Measurements from ENCODE around the gene ALG8.
A peak's percentile ranks its signal among the peaks of the same experiment; 100 is the strongest.

The ALG8 gene

DNA sequence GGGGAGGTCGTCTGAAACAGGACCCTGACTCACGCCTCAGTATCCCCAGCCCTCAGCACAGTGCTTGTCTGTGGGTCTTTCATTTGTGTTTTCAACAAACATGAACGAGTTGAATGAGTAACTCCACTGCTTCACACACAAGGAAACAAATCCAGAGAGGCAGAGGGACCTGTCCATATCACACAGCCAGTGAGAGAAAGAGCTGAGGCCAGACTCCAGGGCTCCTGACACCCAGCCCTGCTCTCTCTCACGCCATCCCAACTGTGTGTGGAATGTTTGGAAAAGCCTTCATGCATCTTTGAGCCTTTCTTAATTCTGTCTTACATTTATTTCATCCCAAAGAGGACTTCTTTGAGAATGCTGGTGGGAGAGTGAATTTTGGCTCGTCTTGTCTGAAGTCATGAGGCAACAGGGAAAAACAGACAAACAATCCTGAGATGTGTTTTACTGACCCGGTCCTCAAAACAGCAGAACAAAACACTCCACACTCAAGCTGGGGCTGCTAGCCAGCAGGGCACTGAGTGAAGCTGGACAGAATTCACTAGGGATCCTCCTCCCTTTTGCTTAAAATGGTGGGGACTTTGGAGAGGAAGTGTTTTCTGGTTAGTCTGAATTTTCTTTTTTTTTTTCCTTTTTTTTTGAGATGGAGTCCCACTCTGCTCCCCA, 19.7 kb upstream of the ALG8 start:
- DNase-seq = no peak

DNA sequence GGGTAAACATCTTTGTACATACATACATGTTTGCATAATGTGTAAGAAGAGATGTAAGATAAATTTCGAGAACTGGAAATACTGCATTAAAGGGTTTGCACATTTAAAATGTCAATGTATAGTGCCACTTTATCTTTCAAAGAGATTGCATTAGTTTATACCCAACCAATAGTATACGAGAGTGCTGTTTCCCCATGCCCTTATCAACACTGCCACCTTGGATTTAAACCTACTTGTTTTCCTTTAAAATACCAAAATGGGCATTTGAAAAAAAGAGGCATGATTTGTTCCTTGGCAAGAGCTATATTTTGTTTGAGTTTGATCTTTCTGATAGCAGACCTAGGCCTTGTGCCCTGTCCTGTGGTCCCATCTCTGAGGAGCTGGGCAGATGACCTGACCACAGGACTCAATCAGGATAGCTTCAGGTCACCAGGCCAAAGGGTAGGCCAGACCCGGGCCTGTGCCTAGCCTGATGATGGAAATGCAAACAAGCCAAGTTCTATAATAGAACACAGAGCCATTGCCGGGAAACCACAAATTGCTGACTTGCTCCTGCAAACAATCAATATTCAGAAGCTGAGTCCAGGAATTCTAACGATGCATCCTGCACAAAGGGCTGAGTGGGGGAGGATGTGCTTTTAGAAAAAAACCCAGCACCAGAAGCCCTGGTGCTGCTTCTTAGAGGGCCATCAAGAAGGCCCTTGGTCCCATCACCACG, 16.9 kb upstream of the ALG8 start:
- DNase-seq = no peak

DNA sequence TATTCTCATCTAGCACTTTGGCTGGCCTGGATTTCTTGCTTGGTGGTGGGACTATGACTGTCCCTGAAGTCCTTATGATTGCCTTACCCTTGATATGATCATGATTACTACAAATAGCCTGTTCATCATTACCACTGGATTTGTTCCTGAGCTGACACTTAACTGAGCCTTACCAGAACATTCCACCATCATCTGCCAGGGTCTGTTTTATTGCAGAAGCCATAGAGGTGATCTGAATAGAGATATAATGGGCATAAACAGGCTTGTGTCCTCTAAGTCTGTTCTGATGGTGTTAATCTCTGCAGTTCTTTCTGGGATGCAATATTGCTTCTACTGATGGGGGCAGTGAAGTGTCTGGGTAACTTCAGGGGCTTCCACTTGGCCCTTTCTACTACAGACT, 12.4 kb upstream of the ALG8 start:
- no peak for DNase-seq

DNA sequence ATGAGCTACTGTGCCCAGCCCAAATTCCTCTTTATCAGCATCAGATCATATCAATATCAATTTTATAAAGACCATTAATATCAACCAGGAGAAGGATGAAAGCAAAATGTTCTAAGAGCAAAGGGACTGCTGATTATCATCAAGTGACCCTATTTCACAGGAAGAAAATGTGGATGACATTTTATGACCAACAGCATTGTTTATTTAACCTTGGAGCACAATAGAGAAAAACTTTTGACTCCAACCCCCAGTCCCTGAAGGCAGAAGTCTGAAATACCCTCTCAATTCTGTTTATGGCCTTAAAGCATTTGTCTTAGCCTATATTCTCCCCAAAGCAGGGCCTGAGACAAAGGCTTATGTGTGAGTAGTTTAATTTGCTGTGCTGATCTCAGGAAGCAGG, 11.3 kb upstream of the ALG8 start:
- DNase-seq = no peak

DNA sequence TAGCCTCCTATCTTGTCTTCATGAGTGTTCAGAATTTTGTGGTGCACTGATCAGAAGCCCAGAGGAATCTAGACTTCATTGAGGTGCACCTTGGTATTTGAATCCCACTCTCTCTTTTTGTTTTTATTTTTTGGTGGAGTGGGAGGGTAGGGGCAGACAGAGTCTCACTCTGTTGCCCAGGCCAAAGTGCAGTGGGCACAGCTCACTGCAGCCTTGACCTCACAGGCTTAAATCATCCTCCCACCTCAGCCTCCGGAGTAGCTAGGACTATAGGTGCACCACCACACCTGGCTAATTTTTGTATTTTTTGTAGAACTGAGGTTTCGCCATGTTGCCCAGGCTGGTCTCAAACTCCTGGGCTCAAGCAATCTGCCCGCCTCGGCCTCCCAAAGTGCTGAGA, 10.9 kb upstream of the ALG8 start:
- no peak for DNase-seq

DNA sequence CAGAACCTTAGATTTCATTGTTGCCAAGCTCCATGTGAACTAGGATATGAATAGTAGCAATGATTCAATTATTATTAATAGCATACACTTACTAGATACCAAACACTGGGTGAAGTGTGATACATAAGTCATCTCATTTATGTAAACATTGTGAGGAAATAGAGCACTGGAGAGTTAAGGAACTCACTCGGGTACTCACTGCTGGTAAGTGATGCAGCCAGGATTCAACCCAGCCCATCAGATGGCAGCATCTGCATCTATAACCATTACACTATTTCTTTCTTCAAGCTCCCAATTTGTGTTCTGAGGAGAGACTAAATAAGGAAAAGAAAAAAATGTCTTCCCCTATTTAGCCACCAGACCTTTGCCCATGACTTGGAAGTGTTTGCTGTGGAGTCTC, 10.2 kb upstream of the ALG8 start:
- DNase-seq = no peak

DNA sequence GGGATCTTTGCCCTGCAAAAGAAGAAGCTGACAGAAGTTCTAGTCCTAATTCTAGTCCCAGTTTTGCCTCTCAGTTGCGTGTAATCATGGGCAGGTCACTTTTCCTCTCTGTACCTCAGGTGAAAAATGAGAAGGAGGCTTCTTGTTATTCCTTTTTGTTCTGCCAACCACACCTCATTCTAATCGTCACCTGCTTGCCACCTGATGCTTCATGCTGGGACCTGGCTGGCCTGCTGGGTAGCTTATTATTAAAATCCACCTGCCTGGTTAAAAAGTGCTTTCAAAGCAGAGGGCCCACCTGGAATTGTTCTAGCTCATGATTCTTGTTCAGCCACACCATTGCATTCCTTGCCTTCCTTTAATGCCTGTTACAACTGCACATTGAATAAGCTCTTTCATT, 8.4 kb upstream of the ALG8 start:
- DNase-seq = peak; percentile 20

DNA sequence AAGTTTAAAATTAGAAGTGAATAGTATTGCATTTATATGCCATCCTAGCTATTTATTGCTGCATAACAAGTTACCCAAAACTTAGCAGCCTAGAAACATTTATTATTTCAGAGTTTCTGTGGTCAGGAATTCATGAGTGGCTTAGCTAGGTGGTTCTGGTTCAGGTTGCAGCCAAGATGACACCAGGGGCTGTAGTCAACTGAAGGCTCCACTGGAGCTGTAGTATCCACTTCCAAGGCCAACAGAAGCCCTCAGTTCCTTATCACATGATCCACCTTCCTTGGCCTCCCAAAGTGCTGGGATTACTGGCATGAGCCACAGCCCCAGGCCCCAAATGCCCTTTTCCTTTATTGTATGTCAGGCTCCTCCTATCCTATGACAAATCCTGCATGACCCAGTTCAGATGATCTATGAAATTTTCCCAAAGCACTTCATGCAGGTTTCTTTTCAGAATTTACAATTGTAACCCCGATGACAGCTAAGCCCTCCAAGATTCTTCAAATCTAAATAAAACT, 6.1 kb upstream of the ALG8 start:
- no peak for DNase-seq

DNA sequence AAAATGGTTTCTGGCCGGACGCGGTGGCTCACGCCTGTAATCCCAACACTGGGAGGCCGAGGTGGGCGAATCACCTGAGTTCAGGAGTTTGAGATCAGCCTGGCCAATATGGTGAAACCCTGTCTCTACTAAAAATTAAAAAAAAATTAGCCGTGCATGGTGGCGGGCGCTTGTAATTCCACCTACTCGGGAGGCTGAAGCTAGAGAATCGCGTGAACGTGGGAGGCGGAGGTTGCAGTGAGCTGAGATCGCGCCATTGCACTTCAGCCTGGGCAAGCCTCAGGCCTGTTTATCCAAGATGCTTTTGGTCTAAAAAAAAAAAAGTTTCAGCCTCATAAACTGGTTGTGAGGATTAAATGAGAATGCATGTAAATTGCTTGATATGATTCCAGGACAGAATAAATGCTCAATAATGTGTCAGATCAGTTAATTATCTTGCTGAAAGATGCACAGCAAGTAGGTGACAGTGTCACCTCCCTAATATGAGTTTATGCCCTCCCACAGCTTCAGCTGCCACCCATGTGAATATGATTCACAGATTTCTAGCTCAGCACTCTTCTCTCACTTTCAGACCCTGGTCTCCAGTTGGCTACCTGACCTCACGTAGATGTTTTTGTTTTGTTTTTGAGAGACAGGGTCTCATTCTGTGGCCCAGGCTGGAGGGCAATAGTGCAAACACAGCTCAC, 1.1 kb upstream of the ALG8 start:
- DNase-seq = no peak

DNA sequence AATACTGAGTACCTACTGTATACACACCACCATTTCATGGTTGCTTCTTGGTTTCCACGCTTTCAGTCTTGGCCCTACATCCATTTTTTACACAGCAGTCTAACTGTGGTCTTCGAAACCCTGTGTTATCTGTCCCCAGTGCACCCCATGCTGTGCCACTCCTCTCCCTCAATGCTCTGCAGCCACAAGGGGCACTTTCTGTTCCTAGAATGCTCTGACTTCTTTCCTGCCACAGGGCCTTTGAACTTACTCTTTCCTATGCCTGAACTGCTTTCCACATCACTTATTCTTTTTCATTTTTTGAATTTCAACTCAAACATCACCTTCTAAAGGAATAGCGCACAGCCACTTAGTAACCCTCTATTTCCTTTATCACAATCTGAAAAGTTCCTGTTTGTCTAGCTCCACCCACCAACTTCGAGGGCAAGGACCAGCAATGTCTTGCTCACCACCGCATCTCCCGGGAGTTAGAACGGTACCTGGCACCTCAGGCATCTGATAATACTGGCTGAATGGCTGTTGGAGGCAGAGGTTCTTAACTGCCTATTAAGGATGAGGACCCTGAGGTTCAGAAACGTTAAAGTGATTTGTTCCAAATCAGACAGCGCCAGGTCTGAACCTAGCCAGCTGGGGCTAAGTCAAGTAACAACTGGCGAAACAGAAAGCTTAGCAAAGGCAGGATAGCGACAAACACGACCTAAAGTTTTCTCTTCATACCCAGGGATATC, 568 bp downstream of the ALG8 start:
- no peak for DNase-seq

DNA sequence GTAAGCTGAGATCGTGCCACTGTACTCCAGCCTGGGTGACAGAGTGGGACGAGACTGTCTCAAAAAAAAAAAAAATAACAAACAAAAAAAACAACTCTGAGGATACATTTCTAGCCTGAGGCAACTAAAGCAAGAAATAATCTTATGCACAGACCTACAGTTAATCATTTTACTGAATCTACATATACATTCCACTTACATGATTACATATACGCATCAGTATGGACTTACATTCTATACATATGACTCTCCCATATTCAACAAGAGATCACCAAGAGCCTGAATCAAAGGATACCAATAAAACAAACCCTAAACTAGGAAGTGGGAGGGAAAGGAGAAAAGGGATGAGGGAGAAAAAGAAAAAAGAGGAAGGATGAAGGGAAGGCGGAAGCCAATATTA, 1.1 kb downstream of the ALG8 start:
- no peak for DNase-seq

DNA sequence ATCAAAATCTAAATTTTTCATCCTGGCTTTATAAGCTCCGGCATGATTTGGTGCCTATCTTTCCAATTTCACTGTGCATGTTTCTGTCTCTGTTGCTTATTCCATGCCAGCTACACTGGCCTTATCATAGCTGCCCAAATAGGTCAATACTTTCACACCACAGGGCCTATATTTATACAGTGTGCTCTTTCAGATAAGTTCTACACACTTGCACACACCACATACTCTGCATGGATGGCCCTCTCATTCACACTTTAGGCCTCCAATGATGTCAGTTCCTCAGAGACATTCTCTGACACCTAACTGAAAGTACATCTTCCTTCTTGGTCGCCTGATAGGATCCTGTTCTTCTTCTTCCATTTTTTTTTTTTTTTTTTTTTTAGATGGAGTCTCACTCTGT, 7.0 kb downstream of the ALG8 start:
- DNase-seq = no peak

DNA sequence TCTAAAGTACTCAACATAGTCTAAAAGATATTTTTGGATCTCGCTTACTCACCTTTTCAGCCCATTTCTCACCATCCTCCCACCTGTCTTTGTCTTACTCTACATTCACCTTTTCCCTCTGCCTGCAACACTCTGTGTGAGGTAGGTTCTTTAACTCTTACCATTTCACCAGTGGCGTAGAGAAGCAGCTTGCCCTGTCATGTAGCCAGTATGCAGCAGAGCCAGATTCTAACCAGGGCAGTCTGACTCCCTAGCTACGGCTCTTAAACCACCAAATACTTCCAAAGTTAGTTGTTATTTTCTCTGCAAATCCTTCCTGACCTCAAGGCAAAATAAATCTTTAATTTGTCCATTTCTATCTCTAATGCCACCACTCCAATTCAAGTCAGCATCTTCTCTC, 7.5 kb downstream of the ALG8 start:
- DNase-seq = no peak

DNA sequence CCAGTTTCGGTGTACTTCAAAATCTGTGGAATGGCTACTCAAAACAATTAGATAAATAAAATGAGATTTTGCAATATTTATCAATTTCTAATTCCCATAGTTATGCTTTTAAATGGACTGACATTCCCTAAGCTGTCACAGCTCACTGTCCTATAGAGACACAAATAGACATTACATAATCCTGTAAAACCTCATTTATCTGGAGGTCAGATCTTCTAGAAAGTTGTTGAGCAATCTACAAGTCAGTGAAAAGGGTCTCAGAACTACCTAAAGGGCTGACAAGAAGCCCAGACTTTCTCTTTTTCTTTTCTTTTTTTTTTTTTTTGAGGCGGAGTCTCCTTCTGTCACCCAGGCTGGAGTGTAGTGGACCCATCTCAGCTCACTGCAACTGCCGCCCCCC, 12.0 kb downstream of the ALG8 start:
- no peak for DNase-seq

DNA sequence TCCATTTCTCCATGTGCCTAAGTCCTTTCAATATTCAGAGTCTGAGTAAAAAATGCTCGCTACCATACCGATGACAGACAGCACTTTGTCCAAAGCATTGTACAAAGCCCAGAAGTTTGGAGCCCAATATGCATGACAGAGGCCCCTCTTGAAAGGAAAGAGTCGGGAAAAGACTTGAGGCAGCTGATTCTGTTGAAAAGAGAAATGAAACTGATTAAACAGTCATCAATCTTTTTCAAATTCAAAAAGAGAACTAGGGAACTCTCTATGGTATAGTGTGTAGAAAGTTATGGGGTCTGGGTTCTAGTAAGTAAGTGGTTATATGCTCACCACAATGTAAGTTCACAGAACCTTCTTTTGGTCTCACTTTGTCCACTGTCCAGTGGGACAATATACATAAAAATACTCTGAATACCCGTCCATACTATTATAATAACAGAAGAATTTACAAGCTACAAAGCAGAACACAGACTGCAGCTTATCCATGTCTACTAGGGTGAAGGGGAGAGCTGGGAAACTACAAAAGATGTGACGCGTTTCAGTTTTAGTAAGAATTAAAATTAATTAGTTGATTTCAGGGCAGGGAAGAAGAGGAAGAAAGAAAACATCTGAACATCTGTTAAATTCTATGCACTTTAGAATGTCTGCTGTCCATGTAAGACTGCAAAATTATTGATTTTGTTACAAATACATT, 26.7 kb downstream of the ALG8 start:
- DNase-seq = no peak

DNA sequence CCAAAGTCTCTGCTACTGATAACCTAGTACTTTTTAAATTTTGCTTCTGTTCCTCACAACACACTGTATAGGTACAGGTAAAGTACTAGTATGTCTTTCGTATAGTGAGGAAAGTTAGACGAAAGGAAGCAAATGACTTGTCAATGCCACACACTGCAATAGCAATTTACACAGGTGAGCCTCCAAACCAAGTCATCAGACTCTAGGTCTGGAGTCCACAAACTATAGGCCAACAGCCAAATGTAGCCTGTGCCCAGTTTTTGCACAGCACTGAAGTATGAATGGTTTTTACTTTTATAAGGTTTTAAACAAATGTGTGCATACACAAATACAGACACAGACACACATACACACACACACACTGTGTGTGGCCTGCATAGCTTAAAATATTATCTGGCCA, 28.1 kb downstream of the ALG8 start:
- no peak for DNase-seq

DNA sequence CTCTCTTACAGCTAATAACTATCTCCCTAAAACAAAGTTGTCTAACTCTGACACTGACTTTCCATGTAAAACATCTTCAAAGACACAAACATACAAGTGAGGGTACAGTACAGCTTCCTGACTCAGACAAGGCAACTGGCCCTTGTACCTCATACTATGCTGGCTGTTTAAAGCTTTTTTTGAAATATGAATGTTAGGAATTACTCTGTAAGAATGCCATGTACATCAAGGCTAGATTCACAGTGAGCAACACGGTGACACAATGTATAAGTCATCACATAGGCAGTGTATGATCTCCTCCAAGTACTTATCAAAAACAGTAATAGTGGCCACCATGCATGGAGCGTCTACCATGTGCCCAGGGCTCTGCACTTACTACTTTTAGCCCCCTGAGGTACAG, 28.6 kb downstream of the ALG8 start:
- no peak for DNase-seq

DNA sequence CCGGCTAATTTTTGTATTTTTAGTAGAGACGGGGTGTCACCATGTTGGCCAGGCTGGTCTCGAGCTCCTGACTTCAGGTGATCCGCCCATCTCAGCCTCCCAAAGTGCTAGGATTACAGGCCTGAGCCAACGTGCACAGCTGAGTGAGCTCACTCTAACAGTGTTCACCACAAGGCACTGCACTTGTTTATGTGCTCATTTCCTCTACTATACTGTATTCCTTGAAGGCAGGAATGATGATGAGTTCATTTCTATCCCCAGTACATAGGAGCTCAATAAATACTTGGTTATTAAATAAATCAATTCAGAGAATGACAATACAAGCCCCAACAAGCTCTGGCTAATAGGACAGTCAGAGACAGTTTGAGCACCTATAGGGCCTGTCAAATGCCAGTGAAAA, 29.1 kb downstream of the ALG8 start:
- no peak for DNase-seq

DNA sequence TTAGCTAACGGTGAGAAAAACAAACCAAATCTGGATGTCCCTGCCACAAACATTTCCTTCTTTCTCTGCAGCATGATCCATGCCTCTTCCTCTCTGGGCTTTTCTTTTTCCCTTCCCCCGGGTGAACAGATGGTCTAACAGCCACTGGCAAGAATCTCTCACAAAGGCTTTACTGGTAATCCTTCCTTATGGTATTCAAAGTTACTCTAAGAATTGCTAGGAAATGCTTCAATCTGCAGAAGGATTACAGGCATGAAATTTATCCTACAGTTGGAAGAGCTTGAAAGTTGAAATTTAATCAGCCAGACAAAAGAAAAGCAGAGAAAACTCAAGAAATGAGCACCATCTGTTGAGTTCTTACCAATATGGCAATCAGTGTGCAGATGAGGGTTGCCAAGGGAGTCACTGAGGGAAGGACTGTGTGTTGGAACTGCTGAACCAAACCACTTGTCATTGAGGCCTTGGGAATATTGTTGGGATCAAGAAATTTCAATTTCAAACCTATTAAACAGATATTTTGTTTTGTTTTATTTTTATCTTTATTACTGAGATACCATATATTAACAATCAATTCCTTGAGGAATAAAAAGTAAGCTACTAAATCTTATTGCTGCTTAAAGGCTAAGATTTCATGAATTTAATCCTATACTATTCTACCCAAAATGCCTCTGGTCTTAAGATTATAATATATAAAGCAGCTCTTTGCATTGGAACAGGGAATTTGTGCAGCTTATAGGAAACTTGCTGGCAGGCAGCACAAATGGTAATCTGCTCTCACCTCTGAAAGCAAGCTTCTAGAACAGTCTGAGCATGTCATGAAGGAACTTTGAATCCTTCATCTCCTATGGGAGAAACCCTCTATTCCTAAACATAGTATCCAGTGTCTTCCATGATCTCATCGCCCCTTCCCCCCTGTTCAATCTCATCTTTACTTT, 30.1 kb downstream of the ALG8 start:
- no peak for DNase-seq

DNA sequence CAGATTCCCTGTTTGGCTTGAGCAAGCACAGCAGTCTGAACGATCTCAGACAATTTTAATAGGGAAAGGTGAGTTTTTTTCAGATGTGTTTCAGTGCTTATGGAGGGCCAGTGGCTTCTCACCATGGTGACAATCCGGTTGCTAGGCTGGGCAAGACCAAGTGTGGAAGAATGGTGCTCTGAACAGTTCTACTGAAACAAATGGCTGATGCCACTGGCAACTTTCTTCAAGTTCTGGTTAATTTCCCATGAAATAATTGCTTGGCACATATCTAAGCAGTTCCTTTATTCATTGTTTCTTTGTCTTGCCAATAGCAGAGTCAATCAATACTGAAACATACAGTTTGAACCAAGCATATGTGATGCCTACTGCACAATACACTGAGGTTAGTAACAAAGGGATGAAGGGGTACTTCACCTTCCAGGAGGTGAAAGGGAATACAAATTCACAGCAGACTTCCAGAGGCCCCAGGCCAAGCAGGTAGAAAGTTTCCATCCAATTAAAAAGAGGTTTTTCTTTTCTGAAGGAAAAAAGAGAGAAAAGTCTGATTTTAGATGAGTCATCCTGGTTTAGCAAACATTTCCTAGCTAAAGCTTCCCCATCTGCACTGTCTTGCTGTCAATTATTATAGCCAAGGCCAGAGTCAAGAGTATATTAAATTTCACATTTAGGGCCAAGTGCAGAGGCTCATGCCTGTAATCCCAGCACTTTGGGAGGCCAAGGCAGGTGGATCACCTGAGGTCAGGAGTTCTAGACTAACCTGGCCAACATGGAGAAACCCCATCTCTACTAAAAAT, 38.6 kb downstream of the ALG8 start:
- no peak for DNase-seq

DNA sequence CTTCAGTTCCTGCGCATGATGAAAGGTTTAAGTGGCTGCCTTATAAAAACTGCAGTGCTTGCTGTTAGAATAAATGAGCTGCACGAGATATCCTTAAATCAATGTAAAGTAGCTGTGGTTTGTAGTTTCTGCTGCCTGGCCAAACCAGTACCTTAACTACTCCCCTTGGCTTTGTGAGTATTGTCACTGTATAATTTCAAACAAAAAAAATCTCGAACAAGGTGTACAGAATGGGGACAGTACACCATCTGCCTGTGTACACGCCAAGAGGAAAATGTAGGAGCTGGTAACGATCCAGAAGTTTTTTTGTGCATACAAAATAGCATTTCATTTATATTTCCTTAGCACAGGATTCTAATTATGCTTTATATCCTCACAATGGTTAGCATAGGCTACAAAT, 39.2 kb downstream of the ALG8 start:
- no peak for DNase-seq

All from NCI-H510A (cell line).